Measurements from ENCODE around the gene STK24.
"Not testable (repeated sequence)": the region's sequence is repeated elsewhere in the genome, so short reads cannot be mapped to it uniquely, and the experiment has no call there.

STK24 gene

GRCh38 chr13:98581971-98582702 is 5.2 kb upstream of the STK24 start:
- DNase-seq: peak; percentile 28

GRCh38 chr13:98581381-98581780 is 4.5 kb upstream of the STK24 start:
- DNase-seq: no peak

DNA sequence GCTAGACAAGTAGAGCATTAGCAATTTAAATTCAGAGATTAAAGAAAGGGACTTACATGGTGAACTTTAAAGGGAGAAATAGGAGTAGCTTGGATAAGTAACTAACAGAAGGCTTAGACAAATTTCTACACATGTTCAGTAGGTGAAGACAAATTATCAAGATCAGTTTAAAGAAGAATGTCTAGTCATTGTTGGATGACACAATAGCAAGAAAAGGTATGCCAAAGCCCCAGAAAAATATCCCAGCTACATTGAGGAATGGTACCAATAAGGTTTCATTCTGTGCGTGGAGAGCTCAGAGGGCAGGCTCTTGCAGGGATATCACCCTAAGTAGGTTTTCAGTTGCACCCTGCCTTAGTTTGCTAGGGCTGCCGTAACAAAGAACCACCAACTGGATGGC is 3.5 kb upstream of the STK24 start:
- no peak for DNase-seq

- DNase-seq: no peak
Measured at GRCh38 chr13:98577836-98578285, 954 bp upstream of the STK24 start.

DNA sequence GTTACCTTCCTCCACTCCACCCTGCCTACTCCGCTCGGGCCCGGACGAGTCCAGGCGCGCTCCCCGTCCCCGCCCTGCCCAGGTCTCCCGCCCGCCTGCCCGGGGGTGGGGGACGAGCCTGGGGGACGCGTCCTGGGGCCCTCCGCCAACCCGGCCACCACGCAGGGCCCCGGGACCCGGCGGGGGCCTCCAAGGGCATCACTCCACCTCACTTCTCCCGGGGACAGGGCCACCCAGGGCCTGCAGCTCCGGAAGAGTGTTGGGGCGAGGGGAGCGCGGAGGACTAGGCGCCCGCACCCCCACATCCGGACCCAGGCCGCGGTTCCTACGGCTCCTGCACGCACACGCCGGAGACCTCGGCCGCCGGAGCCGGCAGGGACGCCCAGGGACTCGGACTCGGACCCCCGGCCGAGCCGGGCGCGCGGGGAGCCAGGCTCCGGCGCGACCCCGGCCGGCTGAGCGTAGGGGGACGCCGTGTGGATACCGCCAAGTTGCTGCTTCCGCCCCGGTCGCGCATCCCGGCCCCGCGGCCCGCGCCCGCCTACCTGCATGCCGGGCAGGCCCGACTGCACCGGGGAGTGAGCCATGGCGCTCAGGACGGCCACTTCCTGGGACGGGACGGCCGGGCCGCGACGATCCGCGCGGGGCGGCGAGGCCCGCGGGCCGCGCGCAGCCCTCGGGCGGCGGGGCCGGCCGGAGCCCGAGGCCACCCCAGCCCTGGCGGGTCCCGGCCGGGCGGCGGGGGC is 534 bp downstream of the STK24 start:
- no peak for DNase-seq

DNA sequence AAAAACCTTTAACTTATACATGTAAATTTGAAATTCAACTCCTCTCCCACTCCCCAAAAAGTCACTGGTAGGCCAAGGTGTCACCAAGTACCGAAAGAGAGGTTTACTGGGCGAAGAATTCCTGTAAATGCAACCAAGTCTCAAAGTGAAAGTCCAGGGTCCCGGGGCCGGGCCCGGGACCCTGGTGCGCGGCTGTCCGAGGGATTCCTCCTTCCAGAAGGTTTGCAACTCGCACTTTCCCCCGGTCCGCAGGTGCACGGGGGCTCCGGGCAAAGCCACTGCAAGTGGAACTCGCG is 1.1 kb downstream of the STK24 start:
- DNase-seq: no peak

DNA sequence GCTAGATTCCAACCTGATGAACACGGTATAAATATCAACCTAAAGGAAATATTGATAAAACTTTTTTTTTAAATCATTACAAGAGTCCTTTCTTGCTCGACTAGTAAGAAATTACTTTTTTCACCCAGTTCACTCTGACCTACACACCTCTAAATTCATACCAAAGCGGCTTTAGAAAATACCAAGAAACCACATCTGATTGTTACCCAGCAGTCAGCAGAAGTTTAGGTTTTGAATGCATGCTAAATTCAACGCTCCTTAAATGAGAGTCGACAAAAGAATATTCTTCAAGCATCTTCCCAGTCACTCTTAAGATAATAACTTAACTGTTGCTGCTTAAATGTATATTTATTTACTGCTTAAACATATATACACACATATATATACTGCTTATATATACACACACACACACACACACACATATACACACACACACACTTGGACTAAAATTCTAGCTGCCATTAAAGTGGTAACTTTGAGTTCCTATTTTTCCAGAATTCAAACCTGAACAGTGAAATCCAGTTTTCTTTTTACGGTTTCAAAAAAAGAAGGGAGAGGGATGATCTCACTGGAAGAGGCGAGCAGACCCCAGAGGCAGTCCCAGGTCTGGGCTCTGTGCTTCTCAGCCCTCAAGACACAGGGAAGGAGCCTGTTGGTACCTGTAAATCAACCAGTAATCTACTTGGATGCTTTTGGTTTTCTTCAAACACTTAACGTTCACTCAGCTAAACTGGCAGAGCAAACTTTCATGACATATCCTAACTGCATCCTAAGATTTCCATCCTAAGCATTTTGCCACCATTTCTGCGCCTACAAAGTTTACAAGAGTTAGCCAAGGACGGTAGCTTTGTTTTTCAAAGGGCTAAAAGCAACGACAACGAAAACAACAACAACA is 1.7 kb downstream of the STK24 start:
- DNase-seq: no peak

GRCh38 chr13:98571955-98572662 is 4.8 kb downstream of the STK24 start:
- peak; percentile 32 for DNase-seq

GRCh38 chr13:98570929-98571372 is 6.0 kb downstream of the STK24 start:
- no peak for DNase-seq

GRCh38 chr13:98569494-98570367 is 7.2 kb downstream of the STK24 start:
- DNase-seq: not testable (repeated sequence)

GRCh38 chr13:98568918-98569317 is 8.0 kb downstream of the STK24 start:
- DNase-seq: no peak

GRCh38 chr13:98567140-98567539 is 9.8 kb downstream of the STK24 start:
- no peak for DNase-seq

DNA sequence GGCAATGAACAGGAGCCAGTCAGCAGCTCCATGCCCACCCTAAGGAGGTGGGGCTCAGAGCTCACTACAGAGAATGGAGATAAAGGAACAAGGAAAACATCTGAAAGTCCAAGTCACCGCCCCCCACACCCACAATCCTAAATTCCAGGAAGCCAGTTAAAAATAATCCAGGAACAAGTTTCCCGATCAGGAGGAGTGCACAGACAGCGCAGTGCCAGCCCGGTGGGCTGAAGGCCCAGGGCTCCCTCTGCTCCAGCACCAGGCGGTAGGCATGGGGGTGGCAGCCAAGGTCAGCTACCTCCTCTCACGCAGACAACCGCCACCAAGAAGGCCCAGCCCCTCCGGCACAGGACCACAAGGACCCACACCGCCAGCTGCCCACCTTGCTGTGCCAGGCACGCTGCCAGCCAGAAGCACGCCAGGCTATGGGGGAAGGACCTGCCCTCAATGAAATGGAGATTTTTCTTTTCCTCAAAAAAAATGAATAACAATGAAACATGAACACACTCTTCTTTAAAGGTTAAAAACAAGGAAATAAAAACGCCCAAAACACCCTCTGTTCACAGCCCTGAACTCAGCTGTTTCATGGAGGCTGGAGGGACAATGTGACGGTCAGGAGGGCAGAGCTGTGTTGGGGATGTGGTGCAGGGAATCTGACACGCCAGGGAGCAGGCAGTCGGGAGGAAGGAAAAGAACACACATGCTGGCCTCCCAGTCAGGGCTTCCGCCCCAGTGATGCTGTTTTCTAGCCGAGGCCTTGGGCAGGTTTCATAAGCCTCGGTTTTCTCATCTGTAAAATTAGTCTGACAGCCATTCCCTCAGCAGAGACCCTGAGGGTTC is 11.0 kb downstream of the STK24 start:
- DNase-seq: no peak

DNA sequence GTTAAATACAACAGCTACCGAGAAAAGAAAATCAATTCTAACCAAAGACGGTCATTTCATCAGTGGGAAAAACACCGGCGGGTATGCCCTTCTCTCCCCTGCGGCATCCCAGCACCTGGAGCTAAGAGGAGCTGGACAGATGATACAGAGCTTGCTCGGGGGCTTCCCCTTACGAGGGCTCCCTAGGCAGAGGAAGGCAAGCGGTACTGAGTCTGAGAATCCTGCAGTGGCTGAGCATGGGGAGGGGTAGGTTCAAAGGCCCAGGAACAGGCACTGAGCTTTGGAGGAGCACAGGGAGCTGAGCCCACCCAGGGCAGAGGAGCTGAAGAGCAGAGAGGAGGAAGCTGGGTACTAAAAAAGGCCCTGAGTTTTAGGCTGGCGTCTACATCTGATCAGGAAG is 12.7 kb downstream of the STK24 start:
- no peak for DNase-seq

DNA sequence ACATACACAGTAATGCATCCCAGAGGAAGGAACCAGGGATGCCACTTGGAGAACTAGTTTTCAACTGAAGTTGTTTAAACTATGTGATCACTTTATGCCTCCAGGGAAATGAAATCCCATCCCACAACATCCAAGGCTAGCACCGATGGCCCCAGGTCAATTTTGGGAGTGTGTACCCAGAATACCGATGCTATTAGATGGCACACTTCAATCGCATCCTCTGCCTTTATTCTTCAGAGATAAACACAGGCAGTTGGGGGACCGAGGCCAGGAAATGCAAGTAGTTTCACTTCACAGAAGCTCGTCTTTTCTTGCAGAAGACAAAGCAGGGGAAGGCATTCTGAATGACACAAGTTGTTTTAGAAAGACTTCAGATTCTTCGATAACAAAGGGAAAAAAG is 13.8 kb downstream of the STK24 start:
- no peak for DNase-seq

DNA sequence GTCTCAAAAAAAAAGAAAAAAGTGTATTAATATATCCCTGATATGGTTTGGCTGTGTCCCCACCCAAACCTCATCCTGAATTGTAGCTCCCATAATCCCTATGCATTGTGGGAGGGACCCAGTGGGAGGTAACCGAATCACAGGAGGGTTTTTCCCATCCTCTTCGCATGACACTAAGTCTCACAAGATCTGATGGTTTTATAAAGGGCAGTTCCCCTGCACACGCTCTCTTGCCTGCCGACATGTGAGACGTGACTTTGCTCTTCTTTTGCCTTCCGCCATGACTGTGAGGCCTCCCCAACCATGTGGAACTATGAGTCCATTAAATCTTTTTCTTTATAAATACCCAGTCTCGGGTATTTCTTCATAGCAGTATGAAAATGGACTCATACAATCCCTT is 17.7 kb downstream of the STK24 start:
- DNase-seq: no peak

GRCh38 chr13:98557937-98558792 is 18.7 kb downstream of the STK24 start:
- DNase-seq: no peak

DNA sequence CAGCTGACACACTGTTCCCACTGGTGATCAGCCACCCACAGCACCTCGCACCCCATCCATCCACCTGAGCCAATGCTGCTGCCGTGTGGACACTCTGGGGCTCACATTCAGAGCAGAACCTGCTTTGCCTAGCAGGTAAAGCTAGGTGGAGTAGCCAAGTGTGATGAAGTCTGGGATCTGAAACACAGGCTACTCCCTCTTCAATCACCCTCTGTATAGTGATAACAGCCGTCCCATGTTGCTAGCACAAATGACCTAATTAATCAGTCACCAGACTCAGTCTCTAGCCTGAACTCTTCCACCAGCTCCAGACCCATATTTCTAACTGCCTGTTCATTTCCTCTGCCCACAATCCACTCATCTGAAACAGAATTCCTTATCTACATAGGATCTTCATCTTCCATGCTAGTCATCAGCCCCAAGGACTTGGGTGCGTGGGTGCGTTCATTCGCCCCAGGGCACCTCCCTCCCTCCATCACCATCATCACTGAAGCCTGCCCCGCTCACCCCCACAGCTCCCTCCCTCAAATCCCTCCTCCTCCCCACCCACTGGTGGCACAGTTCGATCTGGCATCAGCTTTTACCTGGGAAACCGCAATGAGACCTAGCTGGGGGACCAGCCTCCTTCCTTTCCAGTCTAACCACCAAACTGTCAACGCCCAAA is 19.8 kb downstream of the STK24 start:
- no peak for DNase-seq

- no peak for DNase-seq
Measured at GRCh38 chr13:98556142-98556816, 20.6 kb downstream of the STK24 start.

All from NCI-H2029 treated with DMSO at 0.1 percent for 48 hours (cell line).